HG03439 (cell line): Measurements from ENCODE around the gene ZBTB24.
A peak's percentile ranks its signal among the peaks of the same experiment; 100 is the strongest.
"Not testable (repeated sequence)": the region's sequence is repeated elsewhere in the genome, so short reads cannot be mapped to it uniquely, and the experiment has no call there.

Experiments used
- ATAC-seq: cut with Tn5 transposase; IDR thresholded peaks from one replicate; pipeline ENCODE4 v1.9.1; 2021; ENCODE audit warnings: mild to moderate bottlenecking, moderate library complexity; ENCODE audit not compliant: unreplicated experiment

The ZBTB24 gene

GRCh38 chr6:109482905-109483734 is at the start of gene ZBTB24:
Gene ZBTB24, minus strand, starts transcription at chr6:109483219. Its CDS starts 1,193 bp downstream, at chr6:109482026.
- ATAC-seq: peak; percentile 84

- ATAC-seq: no peak
Observed at GRCh38 chr6:109531446-109531845, 48.4 kb upstream of the ZBTB24 start.

GRCh38 chr6:109527989-109528388 is 45.0 kb upstream of the ZBTB24 start:
- no peak for ATAC-seq

GRCh38 chr6:109526905-109527628 is 44.0 kb upstream of the ZBTB24 start:
- no peak for ATAC-seq

- ATAC-seq: no peak
Observed at GRCh38 chr6:109524129-109524528, 41.1 kb upstream of the ZBTB24 start.

- ATAC-seq: no peak
Observed at GRCh38 chr6:109523478-109523877, 40.5 kb upstream of the ZBTB24 start.

- no peak for ATAC-seq
Observed at GRCh38 chr6:109521080-109521479, 38.1 kb upstream of the ZBTB24 start.

- not testable (repeated sequence) for ATAC-seq
Observed at GRCh38 chr6:109519647-109520046, 36.6 kb upstream of the ZBTB24 start.

- ATAC-seq: no peak
Observed at GRCh38 chr6:109516929-109517328, 33.9 kb upstream of the ZBTB24 start.

GRCh38 chr6:109515781-109516409 is 32.9 kb upstream of the ZBTB24 start:
- no peak for ATAC-seq

GRCh38 chr6:109514946-109515345 is 31.9 kb upstream of the ZBTB24 start:
- ATAC-seq: no peak

GRCh38 chr6:109513571-109514071 is 30.6 kb upstream of the ZBTB24 start:
- no peak for ATAC-seq

GRCh38 chr6:109512271-109512817 is 29.3 kb upstream of the ZBTB24 start:
- no peak for ATAC-seq

GRCh38 chr6:109511832-109512231 is 28.8 kb upstream of the ZBTB24 start:
- ATAC-seq: no peak

GRCh38 chr6:109510358-109510757 is 27.3 kb upstream of the ZBTB24 start:
- no peak for ATAC-seq

GRCh38 chr6:109508166-109508860 is 25.3 kb upstream of the ZBTB24 start:
- no peak for ATAC-seq

GRCh38 chr6:109507490-109508072 is 24.6 kb upstream of the ZBTB24 start:
- no peak for ATAC-seq

GRCh38 chr6:109506841-109507240 is 23.8 kb upstream of the ZBTB24 start:
- ATAC-seq: no peak

- ATAC-seq: no peak
Observed at GRCh38 chr6:109506314-109506713, 23.3 kb upstream of the ZBTB24 start.
